RWPE1 (cell line): ENCODE results near the gene TDRD3.

ENCODE experiments used
- CTCF ChIA-PET: fragments of 350-600 bp; sonication (Branson Sonifier 250); formaldehyde crosslinking; extraction: SDS; loops from one replicate; lab custom pipeline; 2021; lab: Yijun Ruan, JAX
- POLR2A ChIA-PET: fragments of 400-600 bp; formaldehyde crosslinking; extraction: SDS; loops from one replicate; lab custom pipeline; 2020; ENCODE audit warnings: antibody characterized with exemption; ENCODE audit not compliant: low non-redundant PET; lab: Yijun Ruan, JAX
- DNase-seq: peaks from one replicate; pipeline ENCODE4 v3.0.0; 2012; ENCODE audit warnings: low spot score
- H3K27ac ChIP-seq: fragments of 450-650 bp; 2 replicates; pipeline ENCODE4 v1.5.1; 2017
- CTCF ChIP-seq: fragments of 450-650 bp; conservative IDR thresholded peaks from 2 replicates; pipeline ENCODE4 v1.5.1; 2017; ENCODE audit warnings: low read depth, mild to moderate bottlenecking

The TDRD3 gene

DNA sequence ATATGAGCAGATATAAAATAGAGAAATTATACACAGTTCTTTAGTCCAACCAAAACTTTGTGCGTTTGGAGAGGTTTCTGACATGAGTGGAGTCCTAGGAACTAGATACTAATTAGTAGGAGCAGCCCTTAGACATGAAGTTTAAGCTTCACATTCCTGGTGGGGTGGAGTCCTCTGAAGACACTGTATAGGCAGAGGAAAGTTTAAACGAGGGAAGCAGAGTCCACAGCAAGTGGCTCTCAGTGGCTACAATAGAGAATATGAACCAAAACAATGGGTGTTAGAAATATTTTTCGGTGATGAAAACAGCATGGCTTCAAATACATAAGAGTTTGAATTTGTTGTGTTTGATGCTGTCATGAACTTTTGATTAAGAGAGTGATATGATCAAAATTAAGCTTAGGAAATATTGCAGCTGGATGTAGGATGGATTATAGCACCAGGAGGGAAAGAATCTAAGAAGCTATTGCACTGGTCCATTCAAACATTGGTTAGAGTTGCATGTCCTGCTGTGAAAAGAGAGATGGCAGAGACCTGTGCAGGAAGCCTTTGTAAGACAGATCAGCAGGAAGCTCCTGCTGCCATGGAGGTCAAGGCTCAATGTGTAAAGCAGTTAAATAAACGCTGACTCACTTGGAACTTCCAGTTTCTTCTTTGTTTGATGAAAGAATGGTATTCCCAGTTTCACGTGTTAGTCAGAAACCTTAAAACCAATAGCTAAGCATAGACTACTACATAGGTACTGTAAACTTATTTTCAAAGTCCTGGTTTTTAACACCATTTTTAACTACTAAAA lies 175.2 kb downstream of the TDRD3 start:
- POLR2A ChIA-PET, result no interaction called here
- TF ChIP-seq CTCF, result no peak
- CTCF ChIA-PET, result interaction anchor here (0.6 kb wide), 1 partner anchor 227 kb away, joined by 3 read pairs; no protein-coding TSS in a partner anchor
- no peak overlapping the region for H3K27ac ChIP-seq
- peak; percentile 33 for DNase-seq

DNA sequence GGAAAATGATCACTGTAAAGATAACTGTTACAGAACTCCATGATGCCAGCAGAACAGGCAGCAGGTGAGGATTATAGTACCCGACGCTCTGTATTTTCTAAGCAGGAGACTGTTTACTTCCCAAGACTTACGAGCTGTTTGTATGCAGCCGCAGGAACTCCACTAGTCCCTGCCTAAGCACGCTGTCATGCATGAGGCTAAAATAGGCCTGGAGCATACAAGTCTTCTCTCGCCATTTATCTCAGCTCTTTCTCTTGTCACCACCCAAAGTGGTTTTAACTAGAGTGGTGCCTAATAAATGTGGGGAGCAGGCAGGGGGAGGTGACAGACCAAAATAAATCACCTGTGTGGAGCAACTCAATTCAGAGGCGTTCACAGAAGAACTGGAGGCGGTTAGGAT lies 175.8 kb downstream of the TDRD3 start:
- no peak for DNase-seq
- CTCF ChIA-PET, result no interaction called here
- TF ChIP-seq CTCF, result no peak
- no peak overlapping the region for H3K27ac ChIP-seq
- POLR2A ChIA-PET, result no interaction called here

- H3K27ac ChIP-seq, result no peak overlapping the region
- no peak for DNase-seq
- no peak for TF ChIP-seq CTCF
- ChIA-PET POLR2A (no interaction called here), CTCF (interaction anchor here (0.6 kb wide), 1 partner anchor 45 kb away, joined by 3 read pairs; no protein-coding TSS in a partner anchor)
Measured at GRCh38 chr13:60574735-60575134, 177.7 kb downstream of the TDRD3 start.

DNA sequence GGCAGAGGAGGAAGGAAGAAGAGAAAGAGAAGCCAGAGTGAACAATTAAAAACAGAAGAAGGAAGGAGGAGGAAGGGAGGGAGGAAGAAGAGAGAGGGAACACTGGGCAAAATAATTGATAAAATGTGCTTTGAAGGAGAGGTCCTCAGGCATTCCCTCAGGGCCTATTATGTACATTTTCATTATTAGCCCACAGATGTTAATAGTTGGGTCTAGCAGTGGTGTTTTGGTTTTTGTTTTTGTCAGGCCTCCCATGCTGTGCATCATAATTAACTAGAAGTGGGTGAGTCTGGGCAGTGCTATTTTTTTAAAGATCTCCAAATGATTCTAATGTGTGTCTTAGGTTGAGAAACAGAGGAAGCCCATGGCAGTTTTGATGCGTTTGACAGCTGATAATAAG lies 178.1 kb downstream of the TDRD3 start:
- CTCF ChIA-PET, result interaction anchor here (0.6 kb wide), 1 partner anchor 45 kb away, joined by 3 read pairs; no protein-coding TSS in a partner anchor
- no peak for TF ChIP-seq CTCF
- POLR2A ChIA-PET, result no interaction called here
- no peak overlapping the region for H3K27ac ChIP-seq
- DNase-seq, result no peak

GRCh38 chr13:60577761-60578160 lies 180.7 kb downstream of the TDRD3 start:
- H3K27ac ChIP-seq, result no peak overlapping the region
- no peak for DNase-seq
- ChIA-PET CTCF (no interaction called here), POLR2A (no interaction called here)
- no peak for TF ChIP-seq CTCF

- no peak for DNase-seq
- no peak overlapping the region for H3K27ac ChIP-seq
- CTCF ChIA-PET, result no interaction called here
- TF ChIP-seq CTCF, result no peak
- POLR2A ChIA-PET, result no interaction called here
Measured at GRCh38 chr13:60583196-60583888, 186.3 kb downstream of the TDRD3 start.
